Ovary (tissue), 3 donors: ENCODE data around the gene FMNL1.

Source experiments
- CTCF ChIP-seq, 3 donors: fragments of 450-650 bp in 2 of 3; fragments of 200-600 bp in 1 of 3; IDR thresholded peaks; one replicate each; pipeline versions ENCODE4 v1.5.1 to v1.8.0; 2016 to 2022; ENCODE audit warnings: antibody characterized with exemption in 3 of 3, mild to moderate bottlenecking in 1 of 3
- EP300 ChIP-seq: sonication (generic); formaldehyde crosslinking; IDR thresholded peaks from one replicate; pipeline ENCODE4 v1.6.1; 2017; ENCODE audit warnings: antibody characterized with exemption
- POLR2A ChIP-seq: fragments of 450-650 bp; IDR thresholded peaks from one replicate; pipeline ENCODE4 v1.6.1; 2017; ENCODE audit warnings: antibody characterized with exemption, mild to moderate bottlenecking, moderate library complexity
- donor health status: DM: no; HTN: no; CAD: no.

- TF ChIP-seq CTCF (IDR thresholded peaks at IDR 0.05), result peak; percentile 60 to 95 (median 95)
- no peak for TF ChIP-seq POLR2A
- TF ChIP-seq EP300, result no peak
Observed at GRCh38 chr17:45218895-45219661, 2.6 kb upstream of the FMNL1 start.
